ENCODE data around the gene PCBP3.

Gene PCBP3

DNA sequence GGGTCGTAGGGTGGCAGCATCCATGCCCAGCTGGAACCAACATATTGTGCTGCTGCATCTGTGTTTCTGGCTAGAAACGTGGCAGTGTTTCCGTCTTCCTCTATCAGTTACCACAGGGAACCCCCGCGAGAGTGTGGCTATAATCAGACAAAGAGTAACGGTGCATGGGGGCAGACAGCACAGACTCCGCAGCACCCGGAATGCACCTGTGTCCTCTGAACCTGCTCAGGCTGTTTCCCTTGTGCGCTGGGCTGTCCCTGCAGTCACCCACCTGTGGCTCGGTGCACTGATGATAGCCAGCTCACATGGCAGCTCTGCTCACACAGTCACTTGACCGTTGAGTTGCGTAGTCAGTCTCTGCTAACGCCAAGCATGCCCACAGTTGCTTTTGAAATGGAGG, 11.4 kb upstream of the PCBP3 start:
- no peak for TF ChIP-seq CTCF (IDR thresholded peaks at IDR 0.05; ENCODE audit: low read depth, low read length)
- H3K4me3 ChIP-seq (replicated peaks in 1 of 2; ENCODE audit: low read depth in 2 of 2, low read length in 2 of 2) = no peak overlapping the region
- DNase-seq (ENCODE audit: low read depth in 2 of 2) = no peak

DNA sequence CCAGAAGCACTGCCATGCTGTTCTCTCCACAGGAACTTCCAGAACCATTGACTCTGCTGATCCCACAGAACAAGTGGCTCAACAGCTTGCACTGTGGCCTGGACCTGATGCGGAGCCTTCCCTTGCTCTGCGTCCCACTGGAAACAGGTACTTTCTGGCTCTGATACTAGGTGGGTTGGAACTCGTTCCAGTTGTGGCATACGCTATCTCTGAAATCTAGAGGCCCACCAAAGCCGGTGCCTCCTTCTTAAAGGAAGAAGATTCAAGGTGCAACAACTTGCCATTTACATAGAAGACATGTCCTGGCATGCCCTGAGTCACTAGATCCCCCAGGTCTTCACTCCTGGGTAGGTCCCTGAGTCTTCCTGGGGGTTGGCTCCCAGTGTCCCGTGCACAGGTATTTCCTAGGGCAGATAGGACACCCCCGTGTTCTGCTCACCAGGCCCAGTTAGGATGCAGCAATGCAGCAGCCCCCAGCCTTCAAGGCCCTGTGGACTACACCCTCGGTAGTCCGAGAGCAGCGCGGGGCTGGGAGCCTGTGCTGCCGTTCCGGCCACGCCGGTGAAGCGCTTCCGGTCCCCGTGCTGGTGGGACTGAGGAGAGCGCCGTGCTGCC, 10.8 kb upstream of the PCBP3 start:
- no peak overlapping the region for H3K4me3 ChIP-seq (replicated peaks in 1 of 2; ENCODE audit: low read depth in 2 of 2, low read length in 2 of 2)
- no peak for TF ChIP-seq CTCF (IDR thresholded peaks at IDR 0.05; ENCODE audit: low read depth, low read length)
- DNase-seq (ENCODE audit: low read depth in 2 of 2) = no peak

DNA sequence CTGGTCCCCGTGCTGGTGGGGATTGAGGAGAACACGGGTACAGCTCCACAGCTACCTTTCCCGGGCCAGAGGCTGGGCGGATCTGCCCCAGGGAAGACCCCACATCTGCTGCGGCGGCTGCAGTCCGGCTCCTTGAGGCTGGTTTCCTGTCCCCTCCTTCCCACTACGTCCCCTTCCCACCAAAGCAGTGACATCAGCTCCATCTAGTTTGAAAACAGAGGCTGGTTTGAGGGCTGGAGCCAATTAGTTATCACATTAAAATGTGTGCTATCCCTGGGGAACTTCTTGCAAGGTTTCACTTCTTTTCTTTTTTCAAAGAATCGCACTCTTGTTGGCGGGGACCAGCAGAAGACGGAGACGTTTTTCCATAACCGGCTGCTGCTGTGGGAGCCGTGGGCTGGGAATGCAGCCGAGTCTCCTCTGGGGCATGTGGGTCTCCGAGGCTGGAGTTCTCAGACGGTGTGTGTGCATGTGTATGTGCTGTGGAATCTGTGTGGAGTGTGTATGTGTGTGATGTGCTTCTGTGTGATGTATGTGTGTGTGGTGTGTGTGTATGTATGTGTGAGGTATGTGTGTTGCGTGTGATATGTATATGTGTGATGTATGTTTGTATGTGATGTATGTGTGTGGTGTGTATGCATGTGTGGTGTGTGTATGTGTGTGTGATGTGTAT, 8.9 kb upstream of the PCBP3 start:
- peak; percentile 39 to 72 for DNase-seq (ENCODE audit: low read depth in 2 of 2)
- H3K4me3 ChIP-seq (replicated peaks in 1 of 2; ENCODE audit: low read depth in 2 of 2, low read length in 2 of 2) = no peak overlapping the region
- no peak for TF ChIP-seq CTCF (IDR thresholded peaks at IDR 0.05; ENCODE audit: low read depth, low read length)

DNA sequence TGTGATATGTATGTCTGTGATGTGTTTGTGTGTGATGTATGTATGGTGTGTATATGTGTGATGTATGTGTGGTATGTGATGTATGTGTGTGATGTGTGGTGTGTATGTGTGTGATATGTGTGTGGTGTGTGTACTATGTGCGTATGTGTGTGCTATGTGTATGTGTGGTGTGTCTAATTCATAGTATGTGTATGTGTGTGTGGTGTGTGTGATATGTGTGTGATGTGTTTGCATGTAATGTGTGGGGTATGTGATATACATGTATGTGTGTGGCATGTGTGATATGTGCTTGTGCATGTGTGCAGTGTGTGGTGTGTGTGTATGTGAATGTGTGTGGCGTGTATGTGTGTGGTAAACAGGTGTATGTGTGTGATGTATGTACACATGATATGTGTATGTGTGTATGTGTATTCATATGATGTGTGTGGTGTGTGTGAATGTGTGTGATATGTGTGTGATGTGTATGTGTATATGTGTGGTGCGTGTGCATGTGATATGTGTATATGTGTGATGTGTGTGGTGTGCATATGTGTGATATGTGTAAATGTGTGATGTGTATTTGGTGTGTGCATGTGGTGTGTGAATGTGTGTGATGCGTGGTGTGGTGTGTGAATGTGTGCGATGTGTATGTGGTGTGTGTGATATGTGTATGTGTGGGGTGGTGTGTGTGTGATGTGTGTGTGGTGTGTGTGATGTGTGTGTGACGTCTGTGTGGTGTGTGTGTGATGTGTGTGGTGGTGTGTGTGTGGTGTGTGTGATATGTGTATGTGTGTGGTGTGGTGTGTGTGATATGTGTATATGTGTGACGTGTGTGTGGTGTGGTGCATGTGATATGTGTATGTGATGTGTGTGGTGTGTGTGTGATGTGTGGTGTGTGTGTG, 8.0 kb upstream of the PCBP3 start:
- no peak overlapping the region for H3K4me3 ChIP-seq (replicated peaks in 1 of 2; ENCODE audit: low read depth in 2 of 2, low read length in 2 of 2)
- TF ChIP-seq CTCF (IDR thresholded peaks at IDR 0.05; ENCODE audit: low read depth, low read length) = no peak
- DNase-seq (ENCODE audit: low read depth in 2 of 2) = no peak

DNA sequence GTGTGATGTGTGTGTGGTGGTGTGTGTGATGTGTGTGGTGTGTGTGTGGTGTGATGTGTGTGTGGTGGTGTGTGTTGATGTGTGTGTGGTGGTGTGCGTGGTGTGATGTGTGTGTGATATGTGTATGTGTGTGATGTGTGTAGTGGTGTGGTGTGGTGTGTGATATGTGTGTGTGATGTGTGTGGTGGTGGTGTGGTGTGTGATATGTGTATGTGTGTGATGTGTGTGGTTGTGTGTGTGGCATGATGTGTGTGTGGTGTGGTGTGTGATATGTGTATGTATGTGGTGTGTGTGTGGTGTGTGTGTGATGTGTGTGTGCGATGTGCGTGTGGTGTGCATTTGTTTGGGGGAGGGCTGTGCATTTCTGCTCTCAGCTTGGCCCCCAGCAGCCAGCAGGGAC, 7.1 kb upstream of the PCBP3 start:
- no peak overlapping the region for H3K4me3 ChIP-seq (replicated peaks in 1 of 2; ENCODE audit: low read depth in 2 of 2, low read length in 2 of 2)
- DNase-seq (ENCODE audit: low read depth in 2 of 2) = no peak
- no peak for TF ChIP-seq CTCF (IDR thresholded peaks at IDR 0.05; ENCODE audit: low read depth, low read length)

DNA sequence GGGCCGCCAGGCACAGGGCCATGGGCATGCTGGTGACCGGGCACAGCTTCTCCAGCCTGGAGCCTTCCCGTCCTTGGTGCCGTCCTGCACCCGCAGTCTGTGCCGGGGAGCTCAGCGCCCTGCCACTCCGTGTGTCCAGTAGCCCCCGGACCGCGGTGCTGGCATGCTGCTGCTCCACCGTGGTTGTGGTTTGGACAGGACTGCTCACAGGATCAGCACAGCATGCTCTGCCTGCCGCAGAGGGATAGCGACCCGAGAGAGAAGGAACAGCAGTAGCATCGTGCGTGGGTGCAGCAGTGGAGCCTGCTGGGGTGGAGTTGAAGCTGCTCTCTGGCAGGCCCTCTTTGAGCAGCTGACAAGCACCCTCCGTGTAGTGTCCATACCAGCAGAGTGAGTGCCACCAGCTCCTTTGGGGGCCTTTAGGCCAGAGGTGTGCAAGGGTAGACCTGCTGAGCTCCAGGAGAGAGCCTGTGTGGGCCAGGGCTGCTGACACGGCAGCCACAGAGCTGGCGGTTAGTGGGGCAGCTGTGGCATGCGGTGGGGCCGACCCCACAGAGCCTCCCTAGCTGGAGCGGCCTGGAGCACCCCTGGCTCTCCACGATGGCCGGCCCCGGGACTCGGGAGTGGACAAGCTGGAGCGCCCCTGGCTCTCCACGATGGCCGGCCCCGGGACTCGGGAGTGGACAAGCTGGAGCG, 6.4 kb upstream of the PCBP3 start:
- DNase-seq (ENCODE audit: low read depth in 2 of 2) = no peak
- TF ChIP-seq CTCF (IDR thresholded peaks at IDR 0.05; ENCODE audit: low read depth, low read length) = no peak
- no peak overlapping the region for H3K4me3 ChIP-seq (replicated peaks in 1 of 2; ENCODE audit: low read depth in 2 of 2, low read length in 2 of 2)

Data from cardiac fibroblast (primary cell).